ENCODE results near the gene LRRC66.

Gene LRRC66

DNA sequence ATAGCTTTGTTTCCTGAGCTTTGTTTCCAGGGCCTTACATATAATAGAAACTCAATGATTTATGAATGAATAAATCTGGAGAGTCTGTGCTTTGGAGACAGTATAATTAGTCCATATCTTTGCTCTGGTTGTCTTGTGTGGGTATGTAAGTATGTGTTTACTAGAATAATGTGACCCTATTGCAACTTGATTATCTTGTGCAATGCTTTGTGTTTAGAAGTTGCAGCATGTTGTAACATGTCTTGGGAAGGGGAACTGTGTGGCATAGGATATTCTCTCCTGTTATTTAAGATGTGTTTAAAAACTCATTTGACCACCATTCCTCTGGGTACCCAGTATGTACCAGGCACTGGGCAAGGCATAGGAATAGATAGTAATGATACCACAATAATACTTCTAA, 37.0 kb upstream of the LRRC66 start:
- TF ChIP-seq, protein P1, sequence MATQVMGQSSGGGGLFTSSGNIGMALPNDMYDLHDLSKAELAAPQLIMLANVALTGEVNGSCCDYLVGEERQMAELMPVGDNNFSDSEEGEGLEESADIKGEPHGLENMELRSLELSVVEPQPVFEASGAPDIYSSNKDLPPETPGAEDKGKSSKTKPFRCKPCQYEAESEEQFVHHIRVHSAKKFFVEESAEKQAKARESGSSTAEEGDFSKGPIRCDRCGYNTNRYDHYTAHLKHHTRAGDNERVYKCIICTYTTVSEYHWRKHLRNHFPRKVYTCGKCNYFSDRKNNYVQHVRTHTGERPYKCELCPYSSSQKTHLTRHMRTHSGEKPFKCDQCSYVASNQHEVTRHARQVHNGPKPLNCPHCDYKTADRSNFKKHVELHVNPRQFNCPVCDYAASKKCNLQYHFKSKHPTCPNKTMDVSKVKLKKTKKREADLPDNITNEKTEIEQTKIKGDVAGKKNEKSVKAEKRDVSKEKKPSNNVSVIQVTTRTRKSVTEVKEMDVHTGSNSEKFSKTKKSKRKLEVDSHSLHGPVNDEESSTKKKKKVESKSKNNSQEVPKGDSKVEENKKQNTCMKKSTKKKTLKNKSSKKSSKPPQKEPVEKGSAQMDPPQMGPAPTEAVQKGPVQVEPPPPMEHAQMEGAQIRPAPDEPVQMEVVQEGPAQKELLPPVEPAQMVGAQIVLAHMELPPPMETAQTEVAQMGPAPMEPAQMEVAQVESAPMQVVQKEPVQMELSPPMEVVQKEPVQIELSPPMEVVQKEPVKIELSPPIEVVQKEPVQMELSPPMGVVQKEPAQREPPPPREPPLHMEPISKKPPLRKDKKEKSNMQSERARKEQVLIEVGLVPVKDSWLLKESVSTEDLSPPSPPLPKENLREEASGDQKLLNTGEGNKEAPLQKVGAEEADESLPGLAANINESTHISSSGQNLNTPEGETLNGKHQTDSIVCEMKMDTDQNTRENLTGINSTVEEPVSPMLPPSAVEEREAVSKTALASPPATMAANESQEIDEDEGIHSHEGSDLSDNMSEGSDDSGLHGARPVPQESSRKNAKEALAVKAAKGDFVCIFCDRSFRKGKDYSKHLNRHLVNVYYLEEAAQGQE (IDR thresholded peaks at IDR 0.05; ENCODE audit: insufficient read depth in 1 of 2, low read depth in 2 of 2, low read length in 2 of 2), result no peak
- TF ChIP-seq FOXP2 (optimal IDR thresholded peaks at IDR 0.05; ENCODE audit: borderline replicate concordance, extremely low read depth, extremely low read length, insufficient read depth) (no peak), TAF1 (IDR thresholded peaks at IDR 0.05; ENCODE audit: borderline replicate concordance, insufficient read depth, low read length) (no peak), POLR2AphosphoS5 (IDR thresholded peaks at IDR 0.05; ENCODE audit: low read depth, low read length) (no peak), SIN3A (IDR thresholded peaks at IDR 0.05; ENCODE audit: borderline replicate concordance, insufficient read depth, low read length) (no peak)

DNA sequence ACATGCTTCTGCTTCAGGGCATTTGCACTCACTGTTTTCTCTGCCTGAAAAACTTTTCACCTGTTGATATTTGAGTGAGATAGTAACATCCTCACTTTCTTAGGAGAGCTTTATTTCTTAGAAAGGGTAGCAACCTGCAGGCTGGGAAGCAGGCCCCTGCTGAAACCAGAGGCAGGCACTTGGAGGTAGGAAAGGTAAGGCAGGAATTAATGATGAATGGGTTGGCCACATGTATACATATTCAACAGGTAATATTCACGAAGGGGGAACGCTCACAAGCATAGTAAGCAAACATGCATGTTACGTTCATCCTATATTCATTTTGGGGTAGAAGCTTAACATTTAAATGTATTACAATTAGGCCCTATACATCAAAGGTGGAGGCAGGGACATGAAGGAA, 34.1 kb upstream of the LRRC66 start:
- TF ChIP-seq POLR2AphosphoS5 (IDR thresholded peaks at IDR 0.05; ENCODE audit: low read depth, low read length), result no peak
- TF ChIP-seq, protein P1 (IDR thresholded peaks at IDR 0.05; ENCODE audit: insufficient read depth in 1 of 2, low read depth in 2 of 2, low read length in 2 of 2), result no peak
- TF ChIP-seq SIN3A (IDR thresholded peaks at IDR 0.05; ENCODE audit: borderline replicate concordance, insufficient read depth, low read length), result no peak
- no peak for TF ChIP-seq TAF1 (IDR thresholded peaks at IDR 0.05; ENCODE audit: borderline replicate concordance, insufficient read depth, low read length)
- no peak for TF ChIP-seq FOXP2 (optimal IDR thresholded peaks at IDR 0.05; ENCODE audit: borderline replicate concordance, extremely low read depth, extremely low read length, insufficient read depth)

DNA sequence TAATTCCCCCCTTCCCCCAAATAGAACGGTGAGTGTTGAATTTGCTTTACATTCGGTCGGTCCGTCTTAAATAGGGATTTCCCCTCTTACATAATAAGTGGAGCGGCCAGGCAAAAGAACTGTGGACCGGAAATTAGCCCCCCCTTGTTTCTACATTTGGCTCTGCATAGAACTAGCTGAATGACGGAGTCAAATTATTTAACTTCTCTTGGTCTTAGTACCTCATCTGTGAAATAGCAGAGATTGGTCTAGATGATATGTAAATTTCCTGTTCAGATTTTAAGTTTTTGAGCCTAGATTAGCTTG, 32.3 kb upstream of the LRRC66 start:
- TF ChIP-seq POLR2AphosphoS5 (IDR thresholded peaks at IDR 0.05; ENCODE audit: low read depth, low read length) (no peak), TAF1 (IDR thresholded peaks at IDR 0.05; ENCODE audit: borderline replicate concordance, insufficient read depth, low read length) (no peak), FOXP2 (optimal IDR thresholded peaks at IDR 0.05; ENCODE audit: borderline replicate concordance, extremely low read depth, extremely low read length, insufficient read depth) (no peak), SIN3A (IDR thresholded peaks at IDR 0.05; ENCODE audit: borderline replicate concordance, insufficient read depth, low read length) (no peak)
- TF ChIP-seq, protein P1 (IDR thresholded peaks at IDR 0.05; ENCODE audit: insufficient read depth in 1 of 2, low read depth in 2 of 2, low read length in 2 of 2), result no peak

DNA sequence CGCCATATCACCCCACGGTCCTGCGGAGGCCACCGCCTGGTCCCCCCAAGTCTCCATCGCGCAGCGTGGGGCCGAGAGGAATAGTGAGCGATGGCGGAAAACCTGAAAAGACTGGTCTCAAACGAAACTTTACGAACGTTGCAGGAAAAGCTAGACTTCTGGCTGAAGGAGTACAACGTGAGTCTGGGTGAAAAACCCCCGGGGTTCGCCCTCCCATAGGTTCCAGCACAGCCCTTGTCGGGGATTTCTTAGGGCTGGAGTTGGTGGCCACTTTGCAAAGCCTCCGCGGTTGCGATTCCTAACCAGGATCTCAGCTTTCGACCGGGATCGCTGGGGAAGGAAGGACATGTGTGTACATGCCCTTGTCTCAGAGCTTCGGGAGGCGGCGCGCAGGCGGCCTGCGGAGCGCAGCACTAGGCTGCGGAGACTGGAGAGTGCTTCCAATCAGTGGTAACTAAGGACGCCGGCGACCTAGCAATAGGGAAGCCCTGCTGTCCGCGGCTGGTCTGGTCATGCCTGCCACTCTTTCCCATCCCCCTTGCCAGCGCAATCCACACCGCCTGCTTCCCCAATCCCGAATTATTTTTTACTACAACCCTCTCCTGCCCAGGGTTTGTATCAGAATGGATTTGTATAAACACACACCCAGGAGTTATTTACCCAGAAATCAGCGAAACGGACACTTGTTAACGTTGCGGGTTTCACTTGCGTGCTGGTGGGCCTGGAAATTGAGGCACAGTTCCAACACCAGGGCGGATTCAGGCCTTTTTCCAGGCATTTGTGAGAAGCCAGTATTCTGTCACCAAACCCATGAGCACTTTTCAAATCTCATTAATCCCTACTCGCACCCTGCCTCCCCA, 31.7 kb upstream of the LRRC66 start:
- no peak for TF ChIP-seq FOXP2 (optimal IDR thresholded peaks at IDR 0.05; ENCODE audit: borderline replicate concordance, extremely low read depth, extremely low read length, insufficient read depth)
- no peak for TF ChIP-seq SIN3A (IDR thresholded peaks at IDR 0.05; ENCODE audit: borderline replicate concordance, insufficient read depth, low read length)
- TF ChIP-seq POLR2AphosphoS5 (IDR thresholded peaks at IDR 0.05; ENCODE audit: low read depth, low read length), result no peak
- TF ChIP-seq TAF1 (IDR thresholded peaks at IDR 0.05; ENCODE audit: borderline replicate concordance, insufficient read depth, low read length), result no peak
- TF ChIP-seq, protein P1 (IDR thresholded peaks at IDR 0.05; ENCODE audit: insufficient read depth in 1 of 2, low read depth in 2 of 2, low read length in 2 of 2), result no peak

Data from PFSK-1 (cell line).